Stimulated activated CD4-positive, alpha-beta T cell treated with anti-CD3 and anti-CD28 coated beads, Interleukin-2, amount 100 ng/mL, for 4 hours (primary cell): ENCODE data around the gene PPL.
"Not testable (repeated sequence)": the region's sequence is repeated elsewhere in the genome, so short reads cannot be mapped to it uniquely, and the experiment has no call there.

Source experiments
- DNase-seq: peaks from one replicate; pipeline ENCODE4 v3.0.0-alpha.2; 2020; ENCODE audit warnings: low read depth

The PPL gene

GRCh38 chr16:4958510-4959438 lies 21.8 kb upstream of the PPL start:
- no peak for DNase-seq

GRCh38 chr16:4957720-4958509 lies 21.0 kb upstream of the PPL start, which contains the start of gene SEC14L5:
SEC14L5 (plus strand) TSS chr16:4958330; CDS start chr16:4959324, 994 bp downstream.
- peak; percentile 80 for DNase-seq

GRCh38 chr16:4957420-4957719 lies 20.4 kb upstream of the PPL start:
- DNase-seq: no peak

GRCh38 chr16:4954714-4955113 lies 17.8 kb upstream of the PPL start:
- no peak for DNase-seq

- DNase-seq: not testable (repeated sequence)
Observed at GRCh38 chr16:4951583-4951982, 14.6 kb upstream of the PPL start.

- no peak for DNase-seq
Observed at GRCh38 chr16:4949986-4950385, 13.0 kb upstream of the PPL start.

GRCh38 chr16:4948903-4949766 lies 12.2 kb upstream of the PPL start:
- DNase-seq: no peak

GRCh38 chr16:4947722-4948503 lies 11.0 kb upstream of the PPL start:
- DNase-seq: no peak

GRCh38 chr16:4946917-4947316 lies 10.0 kb upstream of the PPL start:
- no peak for DNase-seq

- DNase-seq: no peak
Observed at GRCh38 chr16:4945560-4946502, 8.9 kb upstream of the PPL start.

- no peak for DNase-seq
Observed at GRCh38 chr16:4944333-4945281, 7.7 kb upstream of the PPL start.

GRCh38 chr16:4942481-4942880 lies 5.5 kb upstream of the PPL start:
- no peak for DNase-seq

GRCh38 chr16:4940719-4941118 lies 3.8 kb upstream of the PPL start:
- no peak for DNase-seq

GRCh38 chr16:4938683-4939030 lies 1.7 kb upstream of the PPL start:
- no peak for DNase-seq

GRCh38 chr16:4937782-4938682 lies 1.1 kb upstream of the PPL start:
- no peak for DNase-seq

- DNase-seq: no peak
Observed at GRCh38 chr16:4936181-4936990, 562 bp downstream of the PPL start.

GRCh38 chr16:4935241-4935855 lies 1.6 kb downstream of the PPL start:
- no peak for DNase-seq
